H9 (cell line): Measurements from ENCODE around the gene SERPINA5. TPM values are rescaled to one million over a fixed set of nuclear protein-coding genes. Genes with fewer than 3 reads are reported as not detected.

ENCODE experiments used
- DNase-seq: peaks from one replicate; pipeline ENCODE4 v3.0.0-alpha.2; 2017
- H2AFZ ChIP-seq: one replicate; pipeline ENCODE4 v1.6.1; 2013; ENCODE audit warnings: mild to moderate bottlenecking, low read length, control low read depth, moderate library complexity
- H2AK5ac ChIP-seq: 2 replicates; pipeline ENCODE4 v1.6.1; 2013; ENCODE audit warnings: low read length, control low read depth, mixed read lengths; ENCODE audit not compliant: insufficient read length
- H2BK120ac ChIP-seq: one replicate; pipeline ENCODE4 v1.6.1; 2013; ENCODE audit warnings: low read depth, mild to moderate bottlenecking, low read length, control low read depth, inconsistent platforms; ENCODE audit not compliant: poor library complexity, severe bottlenecking
- H2BK12ac ChIP-seq: 2 replicates; pipeline ENCODE4 v1.6.1; 2013; ENCODE audit warnings: low read length, control low read depth, mixed read lengths, low read depth; ENCODE audit not compliant: insufficient read length
- H2BK15ac ChIP-seq: 2 replicates; pipeline ENCODE4 v1.6.1; 2013; ENCODE audit warnings: low read depth, low read length, control low read depth
- H2BK20ac ChIP-seq: one replicate; pipeline ENCODE4 v1.6.1; 2013; ENCODE audit warnings: low read depth, mild to moderate bottlenecking, low read length, control low read depth, inconsistent platforms; ENCODE audit not compliant: poor library complexity, severe bottlenecking
- H2BK5ac ChIP-seq: 2 replicates; pipeline ENCODE4 v1.6.1; 2013; ENCODE audit warnings: low read length, control low read depth, mixed read lengths; ENCODE audit not compliant: insufficient read length
- H3K14ac ChIP-seq: 2 replicates; pipeline ENCODE4 v1.6.1; 2013; ENCODE audit warnings: low read length, control low read depth; ENCODE audit not compliant: insufficient read depth
- H3K18ac ChIP-seq: 2 replicates; pipeline ENCODE4 v1.6.1; 2013; ENCODE audit warnings: low read depth, mild to moderate bottlenecking, mixed read lengths, low read length, control low read depth; ENCODE audit not compliant: insufficient read length
- H3K23ac ChIP-seq: 2 replicates; pipeline ENCODE4 v1.6.1; 2013; ENCODE audit warnings: low read length, control low read depth, mixed read lengths, low read depth; ENCODE audit not compliant: insufficient read length
- H3K23me2 ChIP-seq: 2 replicates; pipeline ENCODE4 v1.6.1; 2013; ENCODE audit warnings: low read depth, mild to moderate bottlenecking, mixed read lengths, low read length, control low read depth; ENCODE audit not compliant: insufficient read length, poor library complexity, severe bottlenecking
- H3K27ac ChIP-seq: 2 replicates; pipeline ENCODE4 v1.5.1; 2013; ENCODE audit warnings: low read length, control low read depth, mixed read lengths, low read depth; ENCODE audit not compliant: insufficient read length
- H3K27me3 ChIP-seq: 2 replicates; pipeline ENCODE4 v1.6.1; 2013; ENCODE audit warnings: low read length, control low read depth, inconsistent platforms; ENCODE audit not compliant: insufficient read depth
- H3K4ac ChIP-seq: 2 replicates; pipeline ENCODE4 v1.6.1; 2013; ENCODE audit warnings: low read depth, mild to moderate bottlenecking, control low read depth, inconsistent platforms, low read length, moderate library complexity
- H3K4me1 ChIP-seq: 2 replicates; pipeline ENCODE4 v1.6.1; 2013; ENCODE audit warnings: low read length, control low read depth, inconsistent platforms; ENCODE audit not compliant: insufficient read depth
- H3K4me2 ChIP-seq: 2 replicates; pipeline ENCODE4 v1.6.1; 2013; ENCODE audit warnings: low read length, control low read depth, mixed read lengths; ENCODE audit not compliant: insufficient read length, insufficient read depth
- H3K56ac ChIP-seq: 2 replicates; pipeline ENCODE4 v1.6.1; 2013; ENCODE audit warnings: low read depth, mild to moderate bottlenecking, mixed read lengths, low read length, control low read depth; ENCODE audit not compliant: insufficient read length
- H3K79me1 ChIP-seq: 2 replicates; pipeline ENCODE4 v1.6.1; 2013; ENCODE audit warnings: low read depth, mild to moderate bottlenecking, moderate library complexity, low read length, control low read depth, inconsistent platforms; ENCODE audit not compliant: insufficient read depth, poor library complexity, severe bottlenecking
- H3K79me2 ChIP-seq: 2 replicates; pipeline ENCODE4 v1.6.1; 2013; ENCODE audit warnings: low read length, control low read depth, inconsistent platforms; ENCODE audit not compliant: insufficient read depth
- H3K9ac ChIP-seq: 2 replicates; pipeline ENCODE4 v1.6.1; 2013; ENCODE audit warnings: low read length, control low read depth, mixed read lengths; ENCODE audit not compliant: insufficient read length; ENCODE audit errors: extremely low read depth
- H3K9me3 ChIP-seq: one replicate; pipeline ENCODE4 v1.6.1; 2013; ENCODE audit warnings: low read depth, low read length, inconsistent platforms; ENCODE audit not compliant: control insufficient read depth
- H3T11ph ChIP-seq: one replicate; pipeline ENCODE4 v1.6.1; 2013; ENCODE audit warnings: mild to moderate bottlenecking, low read length, control low read depth, inconsistent platforms
- H4K20me1 ChIP-seq: one replicate; pipeline ENCODE4 v1.6.1; 2013; ENCODE audit not compliant: control insufficient read depth, insufficient read length, insufficient read depth
- H4K5ac ChIP-seq: 2 replicates; pipeline ENCODE4 v1.6.1; 2013; ENCODE audit warnings: low read depth, mild to moderate bottlenecking, mixed read lengths, low read length, control low read depth; ENCODE audit not compliant: insufficient read length
- H4K8ac ChIP-seq: replicated peaks from 2 replicates; pipeline ENCODE4 v1.6.1; 2013; ENCODE audit warnings: low read length, control low read depth, mixed read lengths, low read depth; ENCODE audit not compliant: insufficient read length
- H4K91ac ChIP-seq: 2 replicates; pipeline ENCODE4 v1.6.1; 2013; ENCODE audit warnings: low read depth, mild to moderate bottlenecking, moderate library complexity, mixed read lengths, low read length, control low read depth; ENCODE audit not compliant: insufficient read length
- H3K27ac Mint-ChIP-seq, 3 experiments: 2 replicates in 2 of 3; 3 replicates in 1 of 3; pipeline ENCODE4 v1.8.0; 2020 to 2021; ENCODE audit warnings: mixed read lengths in 3 of 3, mild to moderate bottlenecking in 1 of 3, moderate library complexity in 1 of 3
- H3K27me3 Mint-ChIP-seq: 2 replicates; pipeline ENCODE4 v1.8.0; 2021; ENCODE audit warnings: low read depth, mild to moderate bottlenecking, moderate library complexity, mixed read lengths
- H3K36me3 Mint-ChIP-seq, 3 experiments: 2 replicates in 2 of 3; 3 replicates in 1 of 3; pipeline ENCODE4 v1.8.0; 2020 to 2021; ENCODE audit warnings: low read depth in 3 of 3, mixed read lengths in 3 of 3; ENCODE audit not compliant: insufficient read depth in 1 of 3
- H3K4me1 Mint-ChIP-seq, 2 experiments: 2 replicates each; pipeline ENCODE4 v1.8.0; 2020; ENCODE audit warnings: mixed read lengths in 2 of 2
- H3K4me3 Mint-ChIP-seq, 2 experiments: 2 replicates in 1 of 2; 3 replicates in 1 of 2; pipeline ENCODE4 v1.8.0; 2020 to 2021; ENCODE audit warnings: mild to moderate bottlenecking in 2 of 2, mixed read lengths in 2 of 2, moderate library complexity in 1 of 2
- H3K9me3 Mint-ChIP-seq, 2 experiments: 2 replicates in 1 of 2; 3 replicates in 1 of 2; pipeline ENCODE4 v1.8.0; 2020; ENCODE audit warnings: mild to moderate bottlenecking in 2 of 2, mixed read lengths in 2 of 2, moderate library complexity in 1 of 2
- CTCF ChIP-seq: fragments of 200-600 bp; sonication (generic); conservative IDR thresholded peaks from 3 replicates; pipeline ENCODE4 v1.8.0; 2021; ENCODE audit warnings: antibody characterized with exemption, mild to moderate bottlenecking
- WGBS: extraction: QIAGEN DNeasy Blood & Tissue Kit; methylation state at CpG from one replicate; pipeline ENCODE4 v1.1.7; 2013; ENCODE audit warnings: missing lambda C conversion rate, low lambda C conversion rate, mixed read lengths; ENCODE audit not compliant: insufficient read length; ENCODE audit errors: extremely low coverage; 5-methylcytosine and 5-hydroxymethylcytosine counted together
- total RNA-seq: library from RNA; stranded (reverse); gene quantifications from 2 replicates; pipeline ENCODE4 v1.2.1, GENCODE V29; 2021

The SERPINA5 gene
- total RNA-seq, 1 experiment from 2014 or later: 1.1 TPM

GRCh38 chr14:94612174-94612573, 30.9 kb downstream of the SERPINA5 start, which contains the start of gene SERPINA3:
Gene SERPINA3 (plus strand): TSS chr14:94612391. CDS start chr14:94614442, 2,051 bp downstream.
- Mint-ChIP-seq H3K4me3 (no peak within 1 kb of the TSS), H3K27ac (no peak within 1 kb of the TSS; a peak in 1 of 7 replicates), H3K9me3 (peaks cover 12 to 13% of the 10 kb centered on the region in 2 experiments), H3K27me3 (peaks cover 8% of the 10 kb centered on the region), H3K4me1 (peaks cover 8 to 14% of the 10 kb centered on the region in 2 experiments), H3K36me3 (peaks cover 0 to 2% (median 1%) of the 10 kb centered on the region in 3 experiments; a peak in 2 of 7 replicates)
- WGBS: no CpG with 5 or more reads among the region's 4 CpGs
- Histone ChIP-seq H3K4me2 (no peak within 1 kb of the TSS), H2BK15ac (no peak within 1 kb of the TSS), H2BK12ac (no peak within 1 kb of the TSS), H3T11ph (no peak within 1 kb of the TSS), H3K9me3 (no peaks in the 10 kb centered on the region), H2BK120ac (no peak within 1 kb of the TSS), H3K27me3 (no peaks in the 10 kb centered on the region), H3K18ac (no peak within 1 kb of the TSS), H3K23me2 (no peaks in the 10 kb centered on the region), H4K8ac (no peak within 1 kb of the TSS), H3K14ac (no peak within 1 kb of the TSS), H2BK20ac (no peak within 1 kb of the TSS), H3K56ac (no peak within 1 kb of the TSS), H3K27ac (no peak within 1 kb of the TSS), H4K5ac (no peak within 1 kb of the TSS), H3K4ac (no peak within 1 kb of the TSS), H4K20me1 (no peaks in the 10 kb centered on the region), H4K91ac (no peak within 1 kb of the TSS), H3K79me2 (no peaks in the 10 kb centered on the region), H3K4me1 (no peaks in the 10 kb centered on the region), H2AK5ac (no peak within 1 kb of the TSS), H3K79me1 (no peaks in the 10 kb centered on the region), H3K23ac (no peak within 1 kb of the TSS), H3K9ac (no peak within 1 kb of the TSS), H2BK5ac (no peak within 1 kb of the TSS), H2AFZ (no peak within 1 kb of the TSS)
- TF ChIP-seq CTCF: no peak
- no peak for DNase-seq
